ENCODE results near the gene XPC. TPM values are rescaled to one million over a fixed set of nuclear protein-coding genes. Genes with fewer than 3 reads are reported as not detected.
"Not testable (repeated sequence)": the region's sequence is repeated elsewhere in the genome, so short reads cannot be mapped to it uniquely, and the experiment has no call there.

Gene XPC
- total and polyA plus RNA-seq, 2 experiments from 2014 or later = 27.3 to 29.5 TPM

- H3K4me1 ChIP-seq (ENCODE audit: insufficient read depth) = peaks cover 37% of the 10 kb centered on the region
- DNase-seq (ENCODE audit: low spot score) = peak; percentile 2
- H3K79me2 ChIP-seq = peaks cover 45% of the 10 kb centered on the region
- H3K27ac ChIP-seq = no peak overlapping the region
- peaks cover 10% of the 10 kb centered on the region for H4K20me1 ChIP-seq (ENCODE audit: insufficient read depth, poor library complexity, severe bottlenecking)
- no peak overlapping the region for H3K4me2 ChIP-seq
- H3K9me3 ChIP-seq (ENCODE audit: low read depth) = no peaks in the 10 kb centered on the region
- H2AFZ ChIP-seq = no peak overlapping the region
- H3K27me3 ChIP-seq = no peaks in the 10 kb centered on the region
- no peak for TF ChIP-seq EZH2 (IDR thresholded peaks at IDR 0.05; ENCODE audit: borderline replicate concordance)
- no peak for TF ChIP-seq EZH2phosphoT487 (IDR thresholded peaks at IDR 0.05; ENCODE audit: low read depth, severe bottlenecking, unreplicated experiment)
- no peak for TF ChIP-seq CTCF (IDR thresholded peaks at IDR 0.05; ENCODE audit: poor library complexity)
- H3K9me2 ChIP-seq (replicated peaks; ENCODE audit: insufficient read depth) = no peaks in the 10 kb centered on the region
- H3K36me3 ChIP-seq (replicated peaks; ENCODE audit: insufficient read depth, low read depth) = no peaks in the 10 kb centered on the region
- WGBS (ENCODE audit: low lambda C conversion rate, missing lambda C conversion rate) = 92% methylated on average over 5 of the region's 5 CpGs
- no peak overlapping the region for H3K4me3 ChIP-seq
These were observed 56.5 kb downstream of the XPC start for GRCh38 chr3:14121859-14122258.

GRCh38 chr3:14120921-14121448, 57.4 kb downstream of the XPC start:
- 86% methylated on average over 2 of the region's 2 CpGs for WGBS (ENCODE audit: low lambda C conversion rate, missing lambda C conversion rate)
- Histone ChIP-seq H3K79me2 (peaks cover 41% of the 10 kb centered on the region), H3K4me1 (ENCODE audit: insufficient read depth) (peaks cover 30% of the 10 kb centered on the region)
- not testable (repeated sequence) for H3K27me3 ChIP-seq; H3K36me3 ChIP-seq (replicated peaks; ENCODE audit: insufficient read depth, low read depth); H4K20me1 ChIP-seq (ENCODE audit: insufficient read depth, poor library complexity, severe bottlenecking); H3K9me3 ChIP-seq (ENCODE audit: low read depth); H3K4me3 ChIP-seq; H2AFZ ChIP-seq; DNase-seq (ENCODE audit: low spot score); H3K4me2 ChIP-seq; H3K9me2 ChIP-seq (replicated peaks; ENCODE audit: insufficient read depth); H3K27ac ChIP-seq

- no peaks in the 10 kb centered on the region for H3K27me3 ChIP-seq
- H3K36me3 ChIP-seq (replicated peaks; ENCODE audit: insufficient read depth, low read depth) = no peaks in the 10 kb centered on the region
- TF ChIP-seq EZH2phosphoT487 (IDR thresholded peaks at IDR 0.05; ENCODE audit: low read depth, severe bottlenecking, unreplicated experiment) (no peak), EZH2 (IDR thresholded peaks at IDR 0.05; ENCODE audit: borderline replicate concordance) (no peak), CTCF (IDR thresholded peaks at IDR 0.05; ENCODE audit: poor library complexity) (no peak)
- H3K9me3 ChIP-seq (ENCODE audit: low read depth) = no peaks in the 10 kb centered on the region
- peak; percentile 2 for DNase-seq (ENCODE audit: low spot score)
- H3K9me2 ChIP-seq (replicated peaks; ENCODE audit: insufficient read depth) = no peaks in the 10 kb centered on the region
- H4K20me1 ChIP-seq (ENCODE audit: insufficient read depth, poor library complexity, severe bottlenecking) = no peaks in the 10 kb centered on the region
- no peak overlapping the region for H3K27ac ChIP-seq
- WGBS (ENCODE audit: low lambda C conversion rate, missing lambda C conversion rate) = 97% methylated on average over 11 of the region's 11 CpGs
- H3K4me2 ChIP-seq = no peak overlapping the region
- peaks cover 28% of the 10 kb centered on the region for H3K4me1 ChIP-seq (ENCODE audit: insufficient read depth)
- no peak overlapping the region for H2AFZ ChIP-seq
- no peak overlapping the region for H3K4me3 ChIP-seq
- H3K79me2 ChIP-seq = peaks cover 41% of the 10 kb centered on the region
These were observed 58.1 kb downstream of the XPC start for GRCh38 chr3:14120111-14120920.

GRCh38 chr3:14119651-14120050, 58.8 kb downstream of the XPC start:
- Histone ChIP-seq H3K9me3 (ENCODE audit: low read depth) (no peaks in the 10 kb centered on the region), H4K20me1 (ENCODE audit: insufficient read depth, poor library complexity, severe bottlenecking) (no peaks in the 10 kb centered on the region), H3K4me1 (ENCODE audit: insufficient read depth) (peaks cover 28% of the 10 kb centered on the region), H3K9me2 (replicated peaks; ENCODE audit: insufficient read depth) (no peaks in the 10 kb centered on the region), H3K4me2 (peak overlapping the region; percentile 45), H3K27ac (peak overlapping the region; percentile 74), H2AFZ (no peak overlapping the region), H3K4me3 (no peak overlapping the region), H3K79me2 (peaks cover 41% of the 10 kb centered on the region), H3K36me3 (replicated peaks; ENCODE audit: insufficient read depth, low read depth) (no peaks in the 10 kb centered on the region), H3K27me3 (no peaks in the 10 kb centered on the region)
- TF ChIP-seq EZH2 (IDR thresholded peaks at IDR 0.05; ENCODE audit: borderline replicate concordance) (no peak), EZH2phosphoT487 (IDR thresholded peaks at IDR 0.05; ENCODE audit: low read depth, severe bottlenecking, unreplicated experiment) (no peak), CTCF (IDR thresholded peaks at IDR 0.05; ENCODE audit: poor library complexity) (no peak)
- no peak for DNase-seq (ENCODE audit: low spot score)
- 90% methylated on average over 2 of the region's 2 CpGs for WGBS (ENCODE audit: low lambda C conversion rate, missing lambda C conversion rate)

Data from hepatocyte (in vitro differentiated cells).